IMR-90 (cell line): ENCODE results near the gene MSI2. TPM values are rescaled to one million over a fixed set of nuclear protein-coding genes. Genes with fewer than 3 reads are reported as not detected.
A peak's percentile ranks its signal among the peaks of the same experiment; 100 is the strongest.

Experiments used
- ATAC-seq: fragments of 200-7000 bp; cut with Tn5 transposase; 2 replicates; pipeline ENCODE4 v1.9.1; 2020; ENCODE audit warnings: low read depth, mild to moderate bottlenecking, moderate library complexity
- BruUV-seq: library from RNA; stranded (reverse); fragments of 400-500 nt; replicated peaks from 2 replicates; lab custom pipeline; 2021; lab: Mats Ljungman, UMichigan
- CTCF ChIA-PET: fragments of 300-600 bp; formaldehyde crosslinking; extraction: SDS; loops from one replicate; lab custom pipeline; 2021; ENCODE audit warnings: antibody characterized with exemption; lab: Yijun Ruan, JAX
- POLR2A ChIA-PET: fragments of 300-600 bp; sonication (Branson Sonifier 250); formaldehyde crosslinking; loops from one replicate; lab custom pipeline; 2022; ENCODE audit warnings: antibody characterized with exemption; ENCODE audit not compliant: unreplicated experiment; lab: Charles Lee
- DNase-seq: peaks from one replicate; pipeline ENCODE4 v3.0.0; 2013
- H2AFZ ChIP-seq: replicated peaks from 2 replicates; pipeline ENCODE3; 2013; ENCODE audit warnings: low read length, mild to moderate bottlenecking; ENCODE audit not compliant: poor library complexity
- H2AK5ac ChIP-seq: 2 replicates; pipeline ENCODE4 v1.6.1; 2013; ENCODE audit warnings: low read depth, low read length, inconsistent platforms
- H2AK9ac ChIP-seq: replicated peaks from 2 replicates; pipeline ENCODE3; 2013; ENCODE audit warnings: mild to moderate bottlenecking, low read depth, low read length, moderate library complexity; ENCODE audit not compliant: poor library complexity
- H2BK120ac ChIP-seq: 2 replicates; pipeline ENCODE4 v1.6.1; 2013; ENCODE audit warnings: low read depth, low read length, inconsistent platforms
- H2BK15ac ChIP-seq: 3 replicates; pipeline ENCODE4 v1.6.1; 2013; ENCODE audit warnings: low read depth, low read length, inconsistent platforms
- H2BK20ac ChIP-seq: 2 replicates; pipeline ENCODE4 v1.6.1; 2013; ENCODE audit warnings: low read depth, mild to moderate bottlenecking, inconsistent platforms, low read length, moderate library complexity
- H2BK5ac ChIP-seq: 2 replicates; pipeline ENCODE4 v1.6.1; 2013; ENCODE audit warnings: mild to moderate bottlenecking, low read depth, low read length, inconsistent platforms; ENCODE audit not compliant: poor library complexity, severe bottlenecking
- H3K14ac ChIP-seq: replicated peaks from 2 replicates; pipeline ENCODE4 v1.6.1; 2013; ENCODE audit warnings: low read depth, low read length, inconsistent platforms
- H3K18ac ChIP-seq: 2 replicates; pipeline ENCODE4 v1.6.1; 2013; ENCODE audit warnings: low read depth, low read length, control low read depth
- H3K23ac ChIP-seq: 2 replicates; pipeline ENCODE4 v1.6.1; 2013; ENCODE audit warnings: low read depth, low read length, inconsistent platforms
- H3K27ac ChIP-seq: 2 replicates; pipeline ENCODE4 v1.5.1; 2013; ENCODE audit warnings: mild to moderate bottlenecking, control low read depth, low read length; ENCODE audit not compliant: insufficient read depth
- H3K27me3 ChIP-seq: 2 replicates; pipeline ENCODE4 v1.6.1; 2013; ENCODE audit warnings: low read length; ENCODE audit not compliant: control insufficient read depth, insufficient read depth
- H3K36me3 ChIP-seq: 2 replicates; pipeline ENCODE4 v1.6.1; 2013; ENCODE audit warnings: low read length, mixed read lengths; ENCODE audit not compliant: control insufficient read depth, insufficient read depth
- H3K4ac ChIP-seq: 2 replicates; pipeline ENCODE4 v1.6.1; 2013; ENCODE audit warnings: low read depth, low read length, inconsistent platforms
- H3K4me1 ChIP-seq: 2 replicates; pipeline ENCODE4 v1.6.1; 2013; ENCODE audit warnings: low read length, mixed read lengths; ENCODE audit not compliant: control insufficient read depth, insufficient read depth
- H3K4me2 ChIP-seq: 2 replicates; pipeline ENCODE4 v1.6.1; 2013; ENCODE audit warnings: low read depth, mild to moderate bottlenecking, control low read depth, low read length, moderate library complexity
- H3K4me3 ChIP-seq: 2 replicates; pipeline ENCODE4 v1.5.1; 2013; ENCODE audit warnings: low read depth, mild to moderate bottlenecking, control low read depth, low read length, moderate library complexity; ENCODE audit not compliant: insufficient read depth
- H3K56ac ChIP-seq: 2 replicates; pipeline ENCODE4 v1.6.1; 2013; ENCODE audit warnings: low read length, inconsistent platforms; ENCODE audit not compliant: insufficient read depth; ENCODE audit errors: extremely low read depth
- H3K79me1 ChIP-seq, 2 experiments: 2 replicates each; pipeline ENCODE4 v1.6.1; 2013; ENCODE audit warnings: low read length in 2 of 2, inconsistent platforms in 1 of 2, low read depth in 1 of 2
- H3K9ac ChIP-seq: 2 replicates; pipeline ENCODE4 v1.6.1; 2013; ENCODE audit warnings: low read depth, low read length, control low read depth
- H3K9me1 ChIP-seq: 2 replicates; pipeline ENCODE4 v1.6.1; 2013; ENCODE audit warnings: low read length, inconsistent platforms; ENCODE audit not compliant: insufficient read depth
- H3K9me3 ChIP-seq: 2 replicates; pipeline ENCODE4 v1.6.1; 2013; ENCODE audit warnings: low read length; ENCODE audit not compliant: control insufficient read depth, insufficient read depth
- H4K20me1 ChIP-seq: 2 replicates; pipeline ENCODE4 v1.6.1; 2013; ENCODE audit warnings: low read length, inconsistent platforms; ENCODE audit not compliant: insufficient read depth
- H4K5ac ChIP-seq: 2 replicates; pipeline ENCODE4 v1.6.1; 2013; ENCODE audit warnings: mild to moderate bottlenecking, low read depth, low read length, control low read depth
- H4K8ac ChIP-seq, 2 experiments: 2 replicates each; pipeline ENCODE4 v1.6.1; 2013; ENCODE audit warnings: low read depth in 2 of 2, low read length in 2 of 2, control low read depth in 1 of 2, inconsistent platforms in 1 of 2
- H4K91ac ChIP-seq: 2 replicates; pipeline ENCODE4 v1.6.1; 2013; ENCODE audit warnings: low read depth, low read length, inconsistent platforms; ENCODE audit not compliant: insufficient read depth
- BHLHE40 ChIP-seq: fragments of 150-350 bp; IDR thresholded peaks from 2 replicates; pipeline ENCODE4 v1.6.1; 2016; ENCODE audit warnings: mild to moderate bottlenecking, low read depth, low read length
- CEBPB ChIP-seq: IDR thresholded peaks from 2 replicates; pipeline ENCODE4 v1.6.1; 2012; ENCODE audit warnings: low read depth, low read length, improper control_type of control experiment
- CHD1 ChIP-seq: IDR thresholded peaks from 2 replicates; pipeline ENCODE4 v1.6.1; 2012; ENCODE audit warnings: low read depth, low read length, improper control_type of control experiment
- FOS ChIP-seq: fragments of 150-350 bp; IDR thresholded peaks from 2 replicates; pipeline ENCODE4 v1.6.1; 2016; ENCODE audit warnings: low read depth, low read length
- MAFK ChIP-seq: IDR thresholded peaks from 2 replicates; pipeline ENCODE4 v1.6.1; 2012; ENCODE audit warnings: low read depth, low read length, improper control_type of control experiment
- MAZ ChIP-seq: IDR thresholded peaks from 2 replicates; pipeline ENCODE4 v1.6.1; 2012; ENCODE audit warnings: low read depth, mild to moderate bottlenecking, low read length, improper control_type of control experiment, moderate library complexity, borderline replicate concordance
- MXI1 ChIP-seq: IDR thresholded peaks from 2 replicates; pipeline ENCODE4 v1.6.1; 2012; ENCODE audit warnings: low read depth, mild to moderate bottlenecking, low read length, moderate library complexity, borderline replicate concordance
- POLR2A ChIP-seq: IDR thresholded peaks from 2 replicates; pipeline ENCODE4 v1.6.1; 2012; ENCODE audit warnings: mild to moderate bottlenecking, low read depth, low read length
- RAD21 ChIP-seq: IDR thresholded peaks from 2 replicates; pipeline ENCODE4 v1.6.1; 2012; ENCODE audit warnings: low read length, improper control_type of control experiment
- RCOR1 ChIP-seq: IDR thresholded peaks from 2 replicates; pipeline ENCODE4 v1.6.1; 2012; ENCODE audit warnings: mild to moderate bottlenecking, low read length, improper control_type of control experiment; ENCODE audit not compliant: insufficient replicate concordance
- RFX5 ChIP-seq: IDR thresholded peaks from 2 replicates; pipeline ENCODE4 v1.8.0; 2012; ENCODE audit warnings: low read depth, mild to moderate bottlenecking, low read length, moderate library complexity
- SMC3 ChIP-seq: fragments of 150-350 bp; IDR thresholded peaks from 2 replicates; pipeline ENCODE4 v1.6.1; 2016; ENCODE audit warnings: low read depth, mild to moderate bottlenecking, antibody characterized with exemption, low read length, moderate library complexity
- USF2 ChIP-seq: fragments of 150-350 bp; IDR thresholded peaks from 2 replicates; pipeline ENCODE4 v1.6.1; 2017; ENCODE audit warnings: mild to moderate bottlenecking, antibody characterized with exemption, low read length, low read depth
- WGBS, 2 experiments: methylation state at CpG; one replicate each; pipeline versions ENCODE4 v1.1.5 to v1.1.7; 2013; ENCODE audit warnings: missing lambda C conversion rate in 2 of 2; ENCODE audit not compliant: insufficient read length in 1 of 2; ENCODE audit errors: extremely low coverage in 2 of 2; 5-methylcytosine and 5-hydroxymethylcytosine counted together
- dilution Hi-C: fragments of 300-500 bp; cut with HindIII; formaldehyde crosslinking; loops from one replicate; pipeline ENCODE4 v1.14.3; 2018; ENCODE audit warnings: low sequenced_read_pairs; ENCODE audit not compliant: unreplicated experiment
- in situ Hi-C: fragments of 300-500 bp; cut with MboI; formaldehyde crosslinking; loops from 3 replicates; pipeline ENCODE4 v1.14.3; 2019; ENCODE audit warnings: low sequenced_read_pairs, inconsistent platforms, mixed read lengths
- intact Hi-C: fragments of 100-400 bp; cut with micrococcal nuclease; formaldehyde crosslinking; loops from 2 replicates; pipeline ENCODE4 v1.10.0; 2022
- polyA plus RNA-seq, 3 experiments: library from polyadenylated mRNA; depleted of rRNA; stranded (reverse); fragments of >200 nt; gene quantifications; 2 replicates each; pipeline ENCODE4 v1.2.3, GENCODE V29; 2012; ENCODE audit warnings: low replicate concordance in 1 of 3
- total RNA-seq: library from RNA; depleted of rRNA; stranded (reverse); fragments of >200 nt; gene quantifications from 2 replicates; pipeline ENCODE4 v1.2.3, GENCODE V29; 2012
- TF ChIP-seq, protein P1 (sequence below): fragments of 150-350 bp; IDR thresholded peaks from 2 replicates; pipeline ENCODE4 v1.6.1; 2016; ENCODE audit warnings: low read depth, mild to moderate bottlenecking, low read length, moderate library complexity, borderline replicate concordance
- TF ChIP-seq, protein P2 (sequence below): conservative IDR thresholded peaks from 2 replicates; pipeline ENCODE4 v1.5.1; 2012; ENCODE audit warnings: mild to moderate bottlenecking, low read depth, low read length, improper control_type of control experiment

The MSI2 gene
- total and polyA plus RNA-seq, 2 of the 4 experiments (the other 2 are of a cell fraction), result 13.0 to 16.0 TPM

DNA sequence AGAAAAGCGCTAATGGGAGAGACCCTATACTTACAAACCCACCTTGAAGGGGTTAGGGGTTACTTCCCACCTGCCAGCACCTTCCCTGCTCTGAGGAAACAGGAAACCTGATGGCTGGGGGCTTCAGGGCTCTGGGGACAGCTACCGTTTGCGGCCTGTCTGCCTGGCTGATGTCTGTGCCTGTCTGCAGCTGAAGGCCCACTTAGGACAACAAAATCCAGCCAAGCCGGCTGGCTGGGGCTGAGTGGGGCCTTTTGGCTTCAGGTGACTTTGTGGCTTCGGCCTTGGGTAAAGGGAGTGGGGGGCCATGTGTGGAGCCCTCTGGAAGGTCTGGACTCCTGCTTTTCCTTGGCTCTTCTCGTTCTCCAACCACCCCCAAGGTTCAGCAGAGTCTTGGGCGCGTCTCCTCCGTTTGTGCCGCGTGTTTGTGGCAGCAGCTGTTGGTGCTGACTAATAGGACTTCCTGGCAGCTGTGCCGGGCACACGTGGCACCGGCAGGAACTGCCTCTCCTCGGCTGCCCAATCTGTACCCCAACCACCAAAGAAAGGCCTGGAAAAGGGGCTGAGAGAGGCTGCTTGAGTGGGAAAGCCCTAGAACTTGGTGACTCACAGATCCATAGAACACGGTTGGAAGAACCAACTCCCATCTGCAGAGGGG lies 186.7 kb downstream of the MSI2 start:
- ATAC-seq (no peak), DNase-seq (no peak)
- Histone ChIP-seq H3K4me2 (no peak overlapping the region), H2BK120ac (peak overlapping the region; percentile 85), H2BK5ac (no peak overlapping the region), H3K9me1 (peaks cover 29% of the 10 kb centered on the region), H2AFZ (peak overlapping the region; percentile 74), H3K9me3 (no peaks in the 10 kb centered on the region), H3K4ac (peak overlapping the region; percentile 93), H3K79me1 (peaks cover 9 to 39% of the 10 kb centered on the region in 2 experiments; a peak in 3 of 4 replicates), H4K20me1 (no peaks in the 10 kb centered on the region), H3K4me1 (peaks cover 41% of the 10 kb centered on the region), H3K23ac (peak overlapping the region; percentile 68; the same call in 1 of the 2 replicates), H4K5ac (peak overlapping the region; percentile 13; the same call in 1 of the 2 replicates), H2AK9ac (peak overlapping the region; percentile 86), H3K36me3 (no peaks in the 10 kb centered on the region), H3K27me3 (no peaks in the 10 kb centered on the region), H3K14ac (peak overlapping the region; percentile 65), H3K18ac (peak overlapping the region; percentile 38; the same call in 1 of the 2 replicates), H3K56ac (peak overlapping the region; percentile 7; the same call in 1 of the 2 replicates), H3K9ac (no peak overlapping the region), H4K8ac (peak overlapping the region in 1 of 2 experiments; percentile 64; a peak in 1 of 4 replicates), H2BK15ac (peak overlapping the region; percentile 85; the same call in 2 of the 3 replicates), H2BK20ac (peak overlapping the region; percentile 80), H2AK5ac (peak overlapping the region; percentile 68), H4K91ac (peak overlapping the region; percentile 90), H3K27ac (peak overlapping the region; percentile 70; the same call in 1 of the 2 replicates), H3K4me3 (no peak overlapping the region)
- BruUV-seq, result no TSS peak
- WGBS, 2 experiments, result 75% methylated on average over 2 of the region's 16 CpGs; no CpG with 5 or more reads in 1 of the 2 experiments
- intact Hi-C loops (loop anchor here (2.0 kb wide), 1 partner anchor 36 kb away; no protein-coding TSS in a partner anchor), dilution Hi-C loops (no loop called here), in situ Hi-C loops (no loop called here)
- CTCF ChIA-PET, result no interaction called here
- POLR2A ChIA-PET, result no interaction called here
- TF ChIP-seq FOS (no peak), MXI1 (no peak), MAFK (no peak), RCOR1 (no peak), POLR2A (no peak), BHLHE40 (no peak), MAZ (no peak), RAD21 (no peak), SMC3 (no peak), USF2 (no peak), RFX5 (no peak), CHD1 (no peak), CEBPB (no peak)
- TF ChIP-seq, protein P1, sequence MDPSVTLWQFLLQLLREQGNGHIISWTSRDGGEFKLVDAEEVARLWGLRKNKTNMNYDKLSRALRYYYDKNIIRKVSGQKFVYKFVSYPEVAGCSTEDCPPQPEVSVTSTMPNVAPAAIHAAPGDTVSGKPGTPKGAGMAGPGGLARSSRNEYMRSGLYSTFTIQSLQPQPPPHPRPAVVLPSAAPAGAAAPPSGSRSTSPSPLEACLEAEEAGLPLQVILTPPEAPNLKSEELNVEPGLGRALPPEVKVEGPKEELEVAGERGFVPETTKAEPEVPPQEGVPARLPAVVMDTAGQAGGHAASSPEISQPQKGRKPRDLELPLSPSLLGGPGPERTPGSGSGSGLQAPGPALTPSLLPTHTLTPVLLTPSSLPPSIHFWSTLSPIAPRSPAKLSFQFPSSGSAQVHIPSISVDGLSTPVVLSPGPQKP, result no peak
- TF ChIP-seq, protein P2, sequence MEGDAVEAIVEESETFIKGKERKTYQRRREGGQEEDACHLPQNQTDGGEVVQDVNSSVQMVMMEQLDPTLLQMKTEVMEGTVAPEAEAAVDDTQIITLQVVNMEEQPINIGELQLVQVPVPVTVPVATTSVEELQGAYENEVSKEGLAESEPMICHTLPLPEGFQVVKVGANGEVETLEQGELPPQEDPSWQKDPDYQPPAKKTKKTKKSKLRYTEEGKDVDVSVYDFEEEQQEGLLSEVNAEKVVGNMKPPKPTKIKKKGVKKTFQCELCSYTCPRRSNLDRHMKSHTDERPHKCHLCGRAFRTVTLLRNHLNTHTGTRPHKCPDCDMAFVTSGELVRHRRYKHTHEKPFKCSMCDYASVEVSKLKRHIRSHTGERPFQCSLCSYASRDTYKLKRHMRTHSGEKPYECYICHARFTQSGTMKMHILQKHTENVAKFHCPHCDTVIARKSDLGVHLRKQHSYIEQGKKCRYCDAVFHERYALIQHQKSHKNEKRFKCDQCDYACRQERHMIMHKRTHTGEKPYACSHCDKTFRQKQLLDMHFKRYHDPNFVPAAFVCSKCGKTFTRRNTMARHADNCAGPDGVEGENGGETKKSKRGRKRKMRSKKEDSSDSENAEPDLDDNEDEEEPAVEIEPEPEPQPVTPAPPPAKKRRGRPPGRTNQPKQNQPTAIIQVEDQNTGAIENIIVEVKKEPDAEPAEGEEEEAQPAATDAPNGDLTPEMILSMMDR, result no peak
